AG08395 (cell line): ENCODE results near the gene IPO13.
A peak's percentile ranks its signal among the peaks of the same experiment; 100 is the strongest.

ENCODE experiments used
- DNase-seq: peaks from one replicate; pipeline ENCODE4 v3.0.0; 2012; ENCODE audit warnings: mixed read lengths, low spot score

IPO13 gene

GRCh38 chr1:43930168-43930948 lies 16.4 kb upstream of the IPO13 start:
- no peak for DNase-seq

GRCh38 chr1:43930949-43931275 lies 15.8 kb upstream of the IPO13 start:
- no peak for DNase-seq

- no peak for DNase-seq
Observed at GRCh38 chr1:43931711-43932660, 14.8 kb upstream of the IPO13 start.

- peak; percentile 83 for DNase-seq
Observed at GRCh38 chr1:43932786-43933385, 13.9 kb upstream of the IPO13 start.

GRCh38 chr1:43933386-43934100 lies 13.2 kb upstream of the IPO13 start, which contains the start of gene ARTN:
TSS of gene ARTN (plus strand) at chr1:43933801. CDS start at chr1:43935657, 1,856 bp downstream.
- no peak for DNase-seq

- DNase-seq = peak; percentile 82
Observed at GRCh38 chr1:43934101-43934985, 12.4 kb upstream of the IPO13 start.

GRCh38 chr1:43934986-43935324 lies 11.8 kb upstream of the IPO13 start:
- no peak for DNase-seq

- DNase-seq = no peak
Observed at GRCh38 chr1:43935711-43936427, 10.9 kb upstream of the IPO13 start.

GRCh38 chr1:43936431-43937151 lies 10.2 kb upstream of the IPO13 start:
- no peak for DNase-seq

GRCh38 chr1:43937179-43937865 lies 9.4 kb upstream of the IPO13 start:
- DNase-seq = no peak

- DNase-seq = no peak
Observed at GRCh38 chr1:43938383-43938782, 8.4 kb upstream of the IPO13 start.

- no peak for DNase-seq
Observed at GRCh38 chr1:43938892-43939587, 7.7 kb upstream of the IPO13 start.

- DNase-seq = no peak
Observed at GRCh38 chr1:43942411-43942810, 4.3 kb upstream of the IPO13 start.

GRCh38 chr1:43944860-43945259 lies 1.9 kb upstream of the IPO13 start:
- DNase-seq = no peak

- DNase-seq = no peak
Observed at GRCh38 chr1:43945674-43946235, 995 bp upstream of the IPO13 start.

- DNase-seq = no peak
Observed at GRCh38 chr1:43947061-43947873, 517 bp downstream of the IPO13 start.

- no peak for DNase-seq
Observed at GRCh38 chr1:43947874-43948437, 1.2 kb downstream of the IPO13 start.
